LHCN-M2 (cell line): ENCODE data around the gene CHST3. TPM values are rescaled to one million over a fixed set of nuclear protein-coding genes. Genes with fewer than 3 reads are reported as not detected.
A peak's percentile ranks its signal among the peaks of the same experiment; 100 is the strongest.
"Not testable (repeated sequence)": the region's sequence is repeated elsewhere in the genome, so short reads cannot be mapped to it uniquely, and the experiment has no call there.

Experiments used
- DNase-seq: peaks from one replicate; pipeline ENCODE4 v3.0.0-alpha.2; 2012; ENCODE audit warnings: low read depth
- total RNA-seq: library from RNA; depleted of rRNA; stranded (reverse); fragments of >200 nt; gene quantifications from 2 replicates; pipeline ENCODE4 v1.2.3, GENCODE V29; 2014

The CHST3 gene
- total RNA-seq, 1 experiment from 2014 or later = 32.9 TPM

- no peak for DNase-seq
These were observed 13.5 kb upstream of the CHST3 start for GRCh38 chr10:71950683-71951082.

- DNase-seq = no peak
These were observed 11.4 kb upstream of the CHST3 start for GRCh38 chr10:71952745-71953144.

- no peak for DNase-seq
These were observed 6.5 kb upstream of the CHST3 start for GRCh38 chr10:71957546-71958275.

GRCh38 chr10:71959526-71959925 lies 4.7 kb upstream of the CHST3 start:
- no peak for DNase-seq

GRCh38 chr10:71961831-71962230 lies 2.4 kb upstream of the CHST3 start:
- no peak for DNase-seq

- no peak for DNase-seq
These were observed 1.3 kb upstream of the CHST3 start for GRCh38 chr10:71962901-71963300.

GRCh38 chr10:71963351-71964097 lies 671 bp upstream of the CHST3 start:
- no peak for DNase-seq

GRCh38 chr10:71964743-71965515 lies 734 bp downstream of the CHST3 start:
- DNase-seq = peak; percentile 75

- no peak for DNase-seq
These were observed 1.4 kb downstream of the CHST3 start for GRCh38 chr10:71965623-71966022.

- peak; percentile 74 for DNase-seq
These were observed 2.1 kb downstream of the CHST3 start for GRCh38 chr10:71966046-71967004.

- not testable (repeated sequence) for DNase-seq
These were observed 3.8 kb downstream of the CHST3 start for GRCh38 chr10:71967958-71968357.

GRCh38 chr10:71968553-71969474 lies 4.6 kb downstream of the CHST3 start:
- no peak for DNase-seq

GRCh38 chr10:71969929-71970328 lies 5.7 kb downstream of the CHST3 start:
- DNase-seq = no peak

- peak; percentile 70 for DNase-seq
These were observed 6.1 kb downstream of the CHST3 start for GRCh38 chr10:71970331-71970730.

GRCh38 chr10:71970869-71971268 lies 6.7 kb downstream of the CHST3 start:
- no peak for DNase-seq

- DNase-seq = no peak
These were observed 7.1 kb downstream of the CHST3 start for GRCh38 chr10:71971311-71971731.

GRCh38 chr10:71971769-71972555 lies 7.8 kb downstream of the CHST3 start:
- no peak for DNase-seq

GRCh38 chr10:71972746-71973695 lies 8.8 kb downstream of the CHST3 start:
- DNase-seq = no peak
